GM23338 (cell line): ENCODE data around the gene PPP4R2. TPM values are rescaled to one million over a fixed set of nuclear protein-coding genes. Genes with fewer than 3 reads are reported as not detected.

ENCODE experiments used
- ATAC-seq: fragments of 200-7000 bp; cut with Tn5 transposase; 3 replicates; pipeline ENCODE4 v1.9.1; 2020
- DNase-seq: peaks from one replicate; pipeline ENCODE4 v3.0.0-alpha.2; 2015; ENCODE audit warnings: low spot score
- H2AFZ ChIP-seq: fragments of 200-600 bp; sonication (generic); 2 replicates; pipeline ENCODE4 v1.8.0; 2016; ENCODE audit warnings: antibody characterized with exemption, mild to moderate bottlenecking, moderate library complexity
- H3F3A ChIP-seq: fragments of 200-600 bp; sonication (generic); replicated peaks from 2 replicates; pipeline ENCODE4 v1.8.0; 2017; ENCODE audit warnings: antibody characterized with exemption, mixed run types, low read depth
- H3K27ac ChIP-seq: fragments of 200-600 bp; sonication (generic); 2 replicates; pipeline ENCODE4 v1.6.1; 2016; ENCODE audit warnings: low read depth
- H3K27me3 ChIP-seq: fragments of 200-600 bp; sonication (generic); 2 replicates; pipeline ENCODE4 v1.8.0; 2016; ENCODE audit warnings: mild to moderate bottlenecking, mixed run types, moderate library complexity; ENCODE audit not compliant: insufficient read depth
- H3K36me3 ChIP-seq: fragments of 200-600 bp; sonication (generic); 2 replicates; pipeline ENCODE4 v1.8.0; 2016; ENCODE audit warnings: mild to moderate bottlenecking; ENCODE audit not compliant: insufficient read depth
- H3K4me1 ChIP-seq: fragments of 200-600 bp; sonication (generic); 2 replicates; pipeline ENCODE4 v1.8.0; 2016; ENCODE audit warnings: mild to moderate bottlenecking, moderate library complexity; ENCODE audit not compliant: insufficient read depth
- H3K4me2 ChIP-seq: fragments of 200-600 bp; sonication (generic); 2 replicates; pipeline ENCODE4 v1.7.1; 2017; ENCODE audit warnings: mixed run types
- H3K4me3 ChIP-seq: fragments of 200-600 bp; sonication (generic); 2 replicates; pipeline ENCODE4 v1.6.1; 2016; ENCODE audit warnings: mixed run types
- H3K79me2 ChIP-seq: fragments of 200-600 bp; sonication (generic); replicated peaks from 2 replicates; pipeline ENCODE4 v1.8.0; 2017; ENCODE audit warnings: mild to moderate bottlenecking; ENCODE audit not compliant: insufficient read depth
- H3K9me2 ChIP-seq: fragments of 200-600 bp; sonication (generic); 2 replicates; pipeline ENCODE4 v1.8.0; 2017; ENCODE audit not compliant: insufficient read depth
- H4K20me1 ChIP-seq: fragments of 200-600 bp; sonication (generic); replicated peaks from 2 replicates; pipeline ENCODE4 v1.8.0; 2017; ENCODE audit warnings: mild to moderate bottlenecking; ENCODE audit not compliant: insufficient read depth
- H3K27ac Mint-ChIP-seq: 2 replicates; pipeline ENCODE4 v1.8.0; 2020; ENCODE audit warnings: inconsistent platforms, mild to moderate bottlenecking, moderate library complexity, mixed read lengths
- H3K27me3 Mint-ChIP-seq: 3 replicates; pipeline ENCODE4 v1.8.0; 2022; ENCODE audit warnings: low read depth, mild to moderate bottlenecking, moderate library complexity, mixed read lengths, inconsistent platforms; ENCODE audit not compliant: insufficient read depth, poor library complexity
- H3K36me3 Mint-ChIP-seq: 3 replicates; pipeline ENCODE4 v1.8.0; 2021; ENCODE audit warnings: low read depth, mild to moderate bottlenecking, inconsistent platforms, moderate library complexity, mixed read lengths
- H3K4me1 Mint-ChIP-seq: 3 replicates; pipeline ENCODE4 v1.8.0; 2020; ENCODE audit warnings: mild to moderate bottlenecking, inconsistent platforms, mixed read lengths
- H3K4me3 Mint-ChIP-seq: 3 replicates; pipeline ENCODE4 v1.8.0; 2021; ENCODE audit warnings: moderate library complexity, mild to moderate bottlenecking, inconsistent platforms, mixed read lengths
- H3K9me3 Mint-ChIP-seq: 3 replicates; pipeline ENCODE4 v1.8.0; 2020; ENCODE audit warnings: moderate library complexity, mild to moderate bottlenecking, inconsistent platforms, mixed read lengths
- CREB1 ChIP-seq: fragments of 250-450 bp; sonication (Bioruptor Pico); IDR thresholded peaks from 2 replicates; pipeline ENCODE4 v1.5.0; 2020; ENCODE audit warnings: low read depth, mild to moderate bottlenecking, moderate library complexity
- EZH2 ChIP-seq: fragments of 200-600 bp; sonication (generic); IDR thresholded peaks from one replicate; pipeline ENCODE4 v1.8.0; 2017; ENCODE audit warnings: antibody characterized with exemption, mild to moderate bottlenecking, low read depth; ENCODE audit not compliant: unreplicated experiment
- EZH2phosphoT487 ChIP-seq: fragments of 200-600 bp; sonication (generic); IDR thresholded peaks from one replicate; pipeline ENCODE4 v1.8.1; 2018; ENCODE audit warnings: antibody characterized with exemption; ENCODE audit not compliant: unreplicated experiment
- JUNB ChIP-seq: IDR thresholded peaks from one replicate; pipeline ENCODE4 v1.6.1; 2016; ENCODE audit warnings: antibody characterized with exemption; ENCODE audit not compliant: unreplicated experiment
- POLR2AphosphoS5 ChIP-seq: IDR thresholded peaks from 2 replicates; pipeline ENCODE4 v1.6.1; 2016; ENCODE audit warnings: antibody characterized with exemption, low read depth
- STAT1 ChIP-seq: IDR thresholded peaks from one replicate; pipeline ENCODE4 v1.6.1; 2016; ENCODE audit warnings: antibody characterized with exemption; ENCODE audit not compliant: unreplicated experiment
- ZNF114 ChIP-seq: fragments of 250-450 bp; sonication (Bioruptor Pico); IDR thresholded peaks from 2 replicates; pipeline ENCODE4 v1.5.0; 2020; ENCODE audit warnings: mild to moderate bottlenecking, moderate library complexity
- ZNF331 ChIP-seq: fragments of 250-450 bp; sonication (Bioruptor Pico); IDR thresholded peaks from 2 replicates; pipeline ENCODE4 v1.5.0; 2020; ENCODE audit warnings: low read depth, mild to moderate bottlenecking, moderate library complexity
- ZNF462 ChIP-seq: fragments of 250-450 bp; sonication (Bioruptor Pico); IDR thresholded peaks from 2 replicates; pipeline ENCODE4 v1.5.0; 2020; ENCODE audit warnings: mild to moderate bottlenecking, moderate library complexity
- polyA plus RNA-seq: library from polyadenylated mRNA; unstranded; fragments of >200 nt; fragmentation: Nextera tagmentation; extraction: Ambion mirVana; gene quantifications from 2 replicates; pipeline ENCODE4 v1.2.1, GENCODE V29; 2016
- total RNA-seq: library from RNA; depleted of rRNA; stranded (reverse); fragments of >200 nt; shearing (Covaris generic); gene quantifications from 2 replicates; pipeline ENCODE4 v1.2.3, GENCODE V29; 2014

Gene PPP4R2
- total and polyA plus RNA-seq, 2 experiments from 2014 or later: 62.7 to 117 TPM

GRCh38 chr3:73072634-73073033 is 76.0 kb downstream of the PPP4R2 start (continued):
- TF ChIP-seq ZNF462 (CRISPR knock-in tag): no peak
- TF ChIP-seq JUNB: no peak
- no peak for TF ChIP-seq EZH2
- TF ChIP-seq ZNF331 (CRISPR knock-in tag): no peak

GRCh38 chr3:73073091-73073707 is 76.6 kb downstream of the PPP4R2 start:
- Histone ChIP-seq H3K27ac (no peak overlapping the region), H3K4me1 (peaks cover 19% of the 10 kb centered on the region), H3K27me3 (no peaks in the 10 kb centered on the region), H4K20me1 (no peaks in the 10 kb centered on the region), H3K4me2 (no peak overlapping the region), H3K9me2 (no peaks in the 10 kb centered on the region), H2AFZ (no peak overlapping the region), H3K4me3 (no peak overlapping the region), H3K36me3 (no peaks in the 10 kb centered on the region), H3K79me2 (no peaks in the 10 kb centered on the region), H3F3A (0 out of 2 replicates have a peak, but pooled peaks cover 5% of the 10 kb centered on the region)
- TF ChIP-seq CREB1 (CRISPR knock-in tag) (no peak), EZH2phosphoT487 (no peak), JUNB (no peak), ZNF114 (CRISPR knock-in tag) (no peak), STAT1 (no peak), POLR2AphosphoS5 (no peak), EZH2 (no peak)
- Mint-ChIP-seq H3K4me1 (peaks cover 25% of the 10 kb centered on the region), H3K4me3 (no peak overlapping the region), H3K36me3 (no peaks in the 10 kb centered on the region), H3K27ac (no peak overlapping the region; the same call in 1 of the 2 replicates), H3K27me3 (peaks cover 1% of the 10 kb centered on the region), H3K9me3 (no peaks in the 10 kb centered on the region; the same call in 2 of the 3 replicates)
- ATAC-seq: no peak
- DNase-seq: no peak
